HCT116 (cell line): ENCODE measurements around the gene TRRAP. TPM values are rescaled to one million over a fixed set of nuclear protein-coding genes. Genes with fewer than 3 reads are reported as not detected.

Experiments
- ATAC-seq: fragments of 200-7000 bp; cut with Tn5 transposase; 2 replicates; pipeline ENCODE4 v1.9.1; 2020; ENCODE audit warnings: mild to moderate bottlenecking, moderate library complexity
- BruUV-seq: library from RNA; stranded (reverse); fragments of 400-500 nt; replicated peaks from 2 replicates; lab custom pipeline; 2021; lab: Mats Ljungman, UMichigan
- CTCF ChIA-PET: fragments of 300-600 bp; sonication (Branson Sonifier 250); formaldehyde crosslinking; loops from one replicate; lab custom pipeline; 2021; ENCODE audit warnings: antibody characterized with exemption; lab: Charles Lee
- POLR2A ChIA-PET: fragments of 300-600, 350-600 bp; sonication (Branson Sonifier 250); formaldehyde crosslinking; loops from one replicate; lab custom pipeline; 2021; ENCODE audit warnings: antibody characterized with exemption; lab: Charles Lee
- RAD21 ChIA-PET, 2 experiments: fragments of 300-600 bp; sonication (Branson Sonifier 250); formaldehyde crosslinking; loops; one replicate each; lab custom pipeline; 2023; ENCODE audit warnings: low total read pairs in 2 of 2; ENCODE audit not compliant: uncharacterized antibody in 2 of 2, unreplicated experiment in 2 of 2, low non-redundant PET in 1 of 2; lab: Charles Lee
- DNase-seq: peaks from one replicate; pipeline ENCODE4 v3.0.0-alpha.2; 2010; ENCODE audit warnings: low read depth, low spot score
- H2AFZ ChIP-seq: fragments of 200-600 bp; shearing (Covaris generic), sonication (generic); 2 replicates; pipeline ENCODE4 v1.6.1; 2017; ENCODE audit warnings: low read depth, mixed run types, mixed read lengths, antibody characterized with exemption, low read length; ENCODE audit not compliant: poor library complexity, severe bottlenecking
- H3K27ac ChIP-seq: 2 replicates; pipeline ENCODE4 v1.5.1; 2012; ENCODE audit warnings: low read depth, low read length
- H3K27me3 ChIP-seq: fragments of 200-600 bp; sonication (generic); 2 replicates; pipeline ENCODE4 v1.6.1; 2016; ENCODE audit warnings: mixed run types, low read length, mixed read lengths; ENCODE audit not compliant: insufficient read depth
- H3K36me3 ChIP-seq, 2 experiments: fragments of 200-500 bp in 1 of 2; fragments of 200-600 bp in 1 of 2; sonication (Bioruptor generic) in 1 of 2; sonication (generic) in 1 of 2; 2 replicates each; pipeline versions ENCODE4 v1.5.1 to v1.6.1; 2014 to 2016; ENCODE audit warnings: low read length in 2 of 2, inconsistent platforms in 1 of 2, mixed read lengths in 1 of 2, mixed run types in 1 of 2; ENCODE audit not compliant: insufficient read depth in 2 of 2, control insufficient read depth in 1 of 2
- H3K4me1 ChIP-seq, 2 experiments: fragments of 200-600 bp in 1 of 2; sonication (generic) in 1 of 2; 2 replicates each; pipeline versions ENCODE4 v1.5.1 to v1.6.1; 2012 to 2017; ENCODE audit warnings: low read length in 2 of 2, inconsistent platforms in 1 of 2, mild to moderate bottlenecking in 1 of 2, mixed read lengths in 1 of 2, mixed run types in 1 of 2, moderate library complexity in 1 of 2; ENCODE audit not compliant: insufficient read depth in 2 of 2, control insufficient read depth in 1 of 2
- H3K4me2 ChIP-seq: fragments of 200-600 bp; sonication (generic); 2 replicates; pipeline ENCODE4 v1.6.1; 2017; ENCODE audit warnings: mixed run types, low read length, mixed read lengths
- H3K4me3 ChIP-seq, 2 experiments: fragments of 200-600 bp in 1 of 2; sonication (generic) in 1 of 2; replicated peaks in 1 of 2; 2 replicates each; pipeline ENCODE4 v1.5.1; 2011 to 2016; ENCODE audit warnings: low read length in 2 of 2, control low read depth in 1 of 2, low read depth in 1 of 2, mild to moderate bottlenecking in 1 of 2, mixed read lengths in 1 of 2, mixed run types in 1 of 2
- H3K79me2 ChIP-seq: fragments of 200-600 bp; sonication (generic); 2 replicates; pipeline ENCODE4 v1.6.1; 2017; ENCODE audit warnings: mild to moderate bottlenecking, mixed run types, low read length, moderate library complexity, mixed read lengths; ENCODE audit not compliant: insufficient read depth
- H3K9ac ChIP-seq: fragments of 200-600 bp; sonication (generic); 2 replicates; pipeline ENCODE4 v1.6.1; 2016; ENCODE audit warnings: low read length, mixed read lengths
- H3K9me2 ChIP-seq: fragments of 200-600 bp; sonication (generic), shearing (Covaris generic); 2 replicates; pipeline ENCODE4 v1.6.1; 2017; ENCODE audit warnings: mixed run types, mild to moderate bottlenecking, moderate library complexity; ENCODE audit not compliant: insufficient read depth
- H3K9me3 ChIP-seq, 2 experiments: fragments of 200-500 bp in 1 of 2; fragments of 200-600 bp in 1 of 2; sonication (Bioruptor generic) in 1 of 2; sonication (generic) in 1 of 2; 2 replicates each; pipeline ENCODE4 v1.6.1; 2014 to 2017; ENCODE audit warnings: low read length in 2 of 2, mixed read lengths in 2 of 2, inconsistent platforms in 1 of 2, low read depth in 1 of 2, mild to moderate bottlenecking in 1 of 2, mixed run types in 1 of 2, moderate library complexity in 1 of 2; ENCODE audit not compliant: control insufficient read depth in 1 of 2, insufficient read depth in 1 of 2
- H4K20me1 ChIP-seq: fragments of 200-600 bp; sonication (generic), shearing (Covaris generic); 2 replicates; pipeline ENCODE4 v1.6.1; 2017; ENCODE audit warnings: mixed run types, mild to moderate bottlenecking, moderate library complexity; ENCODE audit not compliant: insufficient read depth
- EGR1 ChIP-seq: IDR thresholded peaks from 2 replicates; pipeline ENCODE4 v1.6.1; 2012; ENCODE audit warnings: low read depth
- ELF1 ChIP-seq: IDR thresholded peaks from 2 replicates; pipeline ENCODE4 v1.6.1; 2012; ENCODE audit warnings: low read depth, borderline replicate concordance
- EZH2 ChIP-seq: fragments of 200-600 bp; sonication (generic); IDR thresholded peaks from 2 replicates; pipeline ENCODE4 v1.6.1; 2017; ENCODE audit warnings: antibody characterized with exemption, mixed run types
- EZH2phosphoT487 ChIP-seq: fragments of 200-600 bp; IDR thresholded peaks from 2 replicates; pipeline ENCODE4 v1.6.1; 2018; ENCODE audit warnings: antibody characterized with exemption, borderline replicate concordance
- FOSL1 ChIP-seq: IDR thresholded peaks from 2 replicates; pipeline ENCODE4 v1.6.1; 2012; ENCODE audit warnings: low read depth
- RAD21 ChIP-seq: IDR thresholded peaks from 2 replicates; pipeline ENCODE4 v1.6.1; 2012; ENCODE audit warnings: low read depth, mild to moderate bottlenecking
- SIN3A ChIP-seq: IDR thresholded peaks from 2 replicates; pipeline ENCODE4 v1.6.1; 2012; ENCODE audit warnings: low read depth
- YY1 ChIP-seq: IDR thresholded peaks from 2 replicates; pipeline ENCODE4 v1.6.1; 2011; ENCODE audit warnings: low read length, low read depth, moderate library complexity, mild to moderate bottlenecking; ENCODE audit not compliant: insufficient replicate concordance; ENCODE audit errors: extremely low read depth
- ZFX ChIP-seq: fragments of 450-650 bp; IDR thresholded peaks from 2 replicates; pipeline ENCODE4 v1.6.1; 2017
- intact Hi-C: fragments of 100-400 bp; cut with micrococcal nuclease; formaldehyde crosslinking; loops from 2 replicates; pipeline ENCODE4 v1.10.0; 2022
- total RNA-seq: library from RNA; stranded (reverse); gene quantifications from one replicate; pipeline ENCODE4 v1.2.1, GENCODE V29; 2021; ENCODE audit not compliant: unreplicated experiment
- TF ChIP-seq, protein P1 (sequence below): IDR thresholded peaks from 2 replicates; pipeline ENCODE4 v1.6.1; 2012; ENCODE audit warnings: low read depth
- TF ChIP-seq, protein P2 (sequence below), 3 experiments: fragments of 200-600 bp in 1 of 3; sonication (generic) in 1 of 3; IDR thresholded peaks in 2 of 3; conservative IDR thresholded peaks in 1 of 3; 2 replicates each; pipeline ENCODE4 v1.5.1; 2012 to 2017; ENCODE audit warnings: low read depth in 2 of 3, low read length in 2 of 3, antibody characterized with exemption in 1 of 3, borderline replicate concordance in 1 of 3, control low read depth in 1 of 3, mild to moderate bottlenecking in 1 of 3, mixed read lengths in 1 of 3, mixed run types in 1 of 3, moderate library complexity in 1 of 3; ENCODE audit not compliant: insufficient read depth in 1 of 3
- TF ChIP-seq, protein P3 (sequence below): IDR thresholded peaks from 2 replicates; pipeline ENCODE4 v1.6.1; 2011; ENCODE audit warnings: mild to moderate bottlenecking, low read length, moderate library complexity; ENCODE audit not compliant: insufficient replicate concordance; ENCODE audit errors: extremely low read depth
- TF ChIP-seq, protein P4 (sequence below): IDR thresholded peaks from 2 replicates; pipeline ENCODE4 v1.6.1; 2012

Gene TRRAP
- total RNA-seq, 1 experiment from 2014 or later, result 44.5 TPM

DNA sequence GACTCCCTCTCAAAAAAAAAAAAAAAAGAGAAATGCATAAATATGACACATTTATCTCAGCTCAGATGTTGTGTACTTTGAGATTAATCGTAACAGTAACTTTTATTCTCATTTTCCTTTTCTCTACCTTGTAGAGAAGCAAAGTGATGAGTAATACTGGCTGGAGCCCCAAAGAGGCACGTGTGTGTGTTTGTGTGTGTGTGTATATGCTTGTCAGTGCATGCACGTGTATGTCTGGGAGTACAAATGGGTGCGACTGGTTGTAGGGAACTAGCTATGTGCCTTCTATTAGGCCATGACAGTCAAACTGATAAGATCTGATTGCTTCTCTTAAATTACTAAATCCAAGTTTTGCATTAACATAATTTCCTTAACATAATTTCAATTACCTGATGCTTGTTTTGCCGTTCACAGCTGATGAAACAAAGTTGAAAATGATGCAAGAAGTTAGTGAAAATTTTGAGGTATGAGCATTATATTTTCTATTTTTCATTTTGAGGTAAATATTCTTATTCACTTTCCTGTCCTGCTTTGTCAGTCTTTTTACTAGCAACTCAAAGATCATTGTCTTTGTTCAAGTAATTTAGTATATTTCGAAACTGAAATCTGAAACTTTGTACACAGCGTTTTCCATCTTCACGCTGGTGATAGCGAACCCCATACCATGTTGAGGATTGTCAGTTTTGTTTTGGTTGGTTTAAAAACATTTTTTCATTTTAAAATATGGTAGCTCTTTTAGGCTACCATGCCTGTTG lies 3.4 kb downstream of the TRRAP start:
- H3K36me3 ChIP-seq, result peaks cover 39% of the 10 kb centered on the region in 2 experiments

More for the DNA sequence above, 3.4 kb downstream of the TRRAP start:
- Histone ChIP-seq H3K9me2 (no peaks in the 10 kb centered on the region), H3K79me2 (peaks cover 67% of the 10 kb centered on the region), H3K27ac (no peak overlapping the region), H4K20me1 (0 out of 2 replicates have a peak, but pooled peaks cover 4% of the 10 kb centered on the region), H2AFZ (no peak overlapping the region), H3K4me2 (no peak overlapping the region), H3K27me3 (no peaks in the 10 kb centered on the region), H3K9me3 (no peaks in the 10 kb centered on the region), H3K4me3 (no peak overlapping the region), H3K9ac (no peak overlapping the region), H3K4me1 (peaks cover 7 to 22% of the 10 kb centered on the region in 2 experiments)
- no peak for ATAC-seq
- no peak for TF ChIP-seq ELF1
- no peak for TF ChIP-seq YY1
- TF ChIP-seq FOSL1, result no peak
- TF ChIP-seq ZFX, result no peak
- TF ChIP-seq, protein P1, sequence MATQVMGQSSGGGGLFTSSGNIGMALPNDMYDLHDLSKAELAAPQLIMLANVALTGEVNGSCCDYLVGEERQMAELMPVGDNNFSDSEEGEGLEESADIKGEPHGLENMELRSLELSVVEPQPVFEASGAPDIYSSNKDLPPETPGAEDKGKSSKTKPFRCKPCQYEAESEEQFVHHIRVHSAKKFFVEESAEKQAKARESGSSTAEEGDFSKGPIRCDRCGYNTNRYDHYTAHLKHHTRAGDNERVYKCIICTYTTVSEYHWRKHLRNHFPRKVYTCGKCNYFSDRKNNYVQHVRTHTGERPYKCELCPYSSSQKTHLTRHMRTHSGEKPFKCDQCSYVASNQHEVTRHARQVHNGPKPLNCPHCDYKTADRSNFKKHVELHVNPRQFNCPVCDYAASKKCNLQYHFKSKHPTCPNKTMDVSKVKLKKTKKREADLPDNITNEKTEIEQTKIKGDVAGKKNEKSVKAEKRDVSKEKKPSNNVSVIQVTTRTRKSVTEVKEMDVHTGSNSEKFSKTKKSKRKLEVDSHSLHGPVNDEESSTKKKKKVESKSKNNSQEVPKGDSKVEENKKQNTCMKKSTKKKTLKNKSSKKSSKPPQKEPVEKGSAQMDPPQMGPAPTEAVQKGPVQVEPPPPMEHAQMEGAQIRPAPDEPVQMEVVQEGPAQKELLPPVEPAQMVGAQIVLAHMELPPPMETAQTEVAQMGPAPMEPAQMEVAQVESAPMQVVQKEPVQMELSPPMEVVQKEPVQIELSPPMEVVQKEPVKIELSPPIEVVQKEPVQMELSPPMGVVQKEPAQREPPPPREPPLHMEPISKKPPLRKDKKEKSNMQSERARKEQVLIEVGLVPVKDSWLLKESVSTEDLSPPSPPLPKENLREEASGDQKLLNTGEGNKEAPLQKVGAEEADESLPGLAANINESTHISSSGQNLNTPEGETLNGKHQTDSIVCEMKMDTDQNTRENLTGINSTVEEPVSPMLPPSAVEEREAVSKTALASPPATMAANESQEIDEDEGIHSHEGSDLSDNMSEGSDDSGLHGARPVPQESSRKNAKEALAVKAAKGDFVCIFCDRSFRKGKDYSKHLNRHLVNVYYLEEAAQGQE, result no peak
- TF ChIP-seq, protein P2, sequence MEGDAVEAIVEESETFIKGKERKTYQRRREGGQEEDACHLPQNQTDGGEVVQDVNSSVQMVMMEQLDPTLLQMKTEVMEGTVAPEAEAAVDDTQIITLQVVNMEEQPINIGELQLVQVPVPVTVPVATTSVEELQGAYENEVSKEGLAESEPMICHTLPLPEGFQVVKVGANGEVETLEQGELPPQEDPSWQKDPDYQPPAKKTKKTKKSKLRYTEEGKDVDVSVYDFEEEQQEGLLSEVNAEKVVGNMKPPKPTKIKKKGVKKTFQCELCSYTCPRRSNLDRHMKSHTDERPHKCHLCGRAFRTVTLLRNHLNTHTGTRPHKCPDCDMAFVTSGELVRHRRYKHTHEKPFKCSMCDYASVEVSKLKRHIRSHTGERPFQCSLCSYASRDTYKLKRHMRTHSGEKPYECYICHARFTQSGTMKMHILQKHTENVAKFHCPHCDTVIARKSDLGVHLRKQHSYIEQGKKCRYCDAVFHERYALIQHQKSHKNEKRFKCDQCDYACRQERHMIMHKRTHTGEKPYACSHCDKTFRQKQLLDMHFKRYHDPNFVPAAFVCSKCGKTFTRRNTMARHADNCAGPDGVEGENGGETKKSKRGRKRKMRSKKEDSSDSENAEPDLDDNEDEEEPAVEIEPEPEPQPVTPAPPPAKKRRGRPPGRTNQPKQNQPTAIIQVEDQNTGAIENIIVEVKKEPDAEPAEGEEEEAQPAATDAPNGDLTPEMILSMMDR (IDR thresholded peaks at IDR 0.05 in 2 of 3, conservative IDR thresholded peaks at IDR 0.05 in 1 of 3; ENCODE audit: borderline replicate concordance in 1 of 3, insufficient read depth in 1 of 3, low read depth in 2 of 3, low read length in 2 of 3), result no peak
- TF ChIP-seq, protein P3, sequence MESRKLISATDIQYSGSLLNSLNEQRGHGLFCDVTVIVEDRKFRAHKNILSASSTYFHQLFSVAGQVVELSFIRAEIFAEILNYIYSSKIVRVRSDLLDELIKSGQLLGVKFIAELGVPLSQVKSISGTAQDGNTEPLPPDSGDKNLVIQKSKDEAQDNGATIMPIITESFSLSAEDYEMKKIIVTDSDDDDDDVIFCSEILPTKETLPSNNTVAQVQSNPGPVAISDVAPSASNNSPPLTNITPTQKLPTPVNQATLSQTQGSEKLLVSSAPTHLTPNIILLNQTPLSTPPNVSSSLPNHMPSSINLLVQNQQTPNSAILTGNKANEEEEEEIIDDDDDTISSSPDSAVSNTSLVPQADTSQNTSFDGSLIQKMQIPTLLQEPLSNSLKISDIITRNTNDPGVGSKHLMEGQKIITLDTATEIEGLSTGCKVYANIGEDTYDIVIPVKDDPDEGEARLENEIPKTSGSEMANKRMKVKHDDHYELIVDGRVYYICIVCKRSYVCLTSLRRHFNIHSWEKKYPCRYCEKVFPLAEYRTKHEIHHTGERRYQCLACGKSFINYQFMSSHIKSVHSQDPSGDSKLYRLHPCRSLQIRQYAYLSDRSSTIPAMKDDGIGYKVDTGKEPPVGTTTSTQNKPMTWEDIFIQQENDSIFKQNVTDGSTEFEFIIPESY, result no peak
- TF ChIP-seq, protein P4, sequence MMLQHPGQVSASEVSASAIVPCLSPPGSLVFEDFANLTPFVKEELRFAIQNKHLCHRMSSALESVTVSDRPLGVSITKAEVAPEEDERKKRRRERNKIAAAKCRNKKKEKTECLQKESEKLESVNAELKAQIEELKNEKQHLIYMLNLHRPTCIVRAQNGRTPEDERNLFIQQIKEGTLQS, result no peak
- TF ChIP-seq EGR1, result no peak
- no peak for TF ChIP-seq SIN3A
- no peak for TF ChIP-seq EZH2
- TF ChIP-seq EZH2phosphoT487, result no peak
- TF ChIP-seq RAD21, result no peak
- no peak for DNase-seq
- no TSS peak for BruUV-seq
- CTCF ChIA-PET, result no interaction called here
- intact Hi-C loops, result no loop called here
- POLR2A ChIA-PET, result no interaction called here
- RAD21 ChIA-PET, result no interaction called here
